SK-N-MC (cell line): ENCODE results near the gene SEPSECS.

ENCODE experiments used
- EZH2 ChIP-seq: fragments of 200-600 bp; sonication (generic); IDR thresholded peaks from one replicate; pipeline ENCODE4 v1.6.1; 2017; ENCODE audit warnings: antibody characterized with exemption
- POLR2AphosphoS5 ChIP-seq: IDR thresholded peaks from 2 replicates; pipeline ENCODE4 v1.6.1; 2012; ENCODE audit warnings: mild to moderate bottlenecking, low read depth, low read length, borderline replicate concordance

GRCh38 chr4:25155947-25156346 is 4.3 kb downstream of the SEPSECS start:
- TF ChIP-seq EZH2 (no peak), POLR2AphosphoS5 (no peak)
